Endothelial cell of umbilical vein (primary cell): ENCODE data around the gene PTTG1IP2. TPM values are rescaled to one million over a fixed set of nuclear protein-coding genes. Genes with fewer than 3 reads are reported as not detected.

Experiments
- Bru-seq: library from RNA; stranded (reverse); fragments of 400-500 nt; gene quantifications from one replicate; lab custom pipeline; 2021; lab: Mats Ljungman, UMichigan
- BruChase-seq, 2 experiments: library from RNA; stranded (reverse); fragments of 400-500 nt; gene quantifications; one replicate each; lab custom pipeline; 2021; lab: Mats Ljungman, UMichigan
- BruUV-seq: library from RNA; stranded (reverse); fragments of 400-500 nt; replicated peaks from 2 replicates; lab custom pipeline; 2021; lab: Mats Ljungman, UMichigan
- CTCF ChIA-PET: fragments of 300-600, 350-600 bp; sonication (Branson Sonifier 250); formaldehyde crosslinking; loops from one replicate; lab custom pipeline; 2021; ENCODE audit warnings: antibody characterized with exemption, inconsistent platforms; lab: Charles Lee
- POLR2A ChIA-PET: fragments of 300-600, 350-600 bp; sonication (Branson Sonifier 250); formaldehyde crosslinking; loops from one replicate; lab custom pipeline; 2021; ENCODE audit warnings: antibody characterized with exemption, inconsistent platforms; lab: Charles Lee
- DNase-seq: peaks from one replicate; pipeline ENCODE4 v3.0.0-alpha.2; 2011; ENCODE audit warnings: low read depth, low spot score
- FAIRE-seq: peaks from 2 replicates; lab custom pipeline; 2011; peaks lifted over from hg19 to GRCh38; lab: Jason Lieb, UNC
- H2AFZ ChIP-seq: 2 replicates; pipeline ENCODE4 v1.6.0; 2012; ENCODE audit warnings: low read depth, low read length, control low read depth, inconsistent platforms
- H3K27ac ChIP-seq: 2 replicates; pipeline ENCODE4 v1.5.1; 2011; ENCODE audit warnings: low read depth, mild to moderate bottlenecking, control low read depth, low read length, moderate library complexity; ENCODE audit not compliant: insufficient read depth
- H3K27me3 ChIP-seq, 2 experiments: 2 replicates each; pipeline versions ENCODE4 v1.6.0 to v1.6.1; 2011; ENCODE audit warnings: low read length in 2 of 2, mixed read lengths in 1 of 2; ENCODE audit not compliant: control insufficient read depth in 2 of 2, insufficient read depth in 2 of 2
- H3K36me3 ChIP-seq, 2 experiments: 2 replicates in 1 of 2; 3 replicates in 1 of 2; pipeline ENCODE4 v1.5.1; 2011; ENCODE audit warnings: low read length in 2 of 2, mild to moderate bottlenecking in 1 of 2, moderate library complexity in 1 of 2; ENCODE audit not compliant: control insufficient read depth in 2 of 2, insufficient read depth in 2 of 2; ENCODE audit errors: extremely low read depth in 1 of 2
- H3K4me1 ChIP-seq: 3 replicates; pipeline ENCODE4 v1.5.1; 2011; ENCODE audit warnings: mild to moderate bottlenecking, low read length; ENCODE audit not compliant: control insufficient read depth, insufficient read depth; ENCODE audit errors: extremely low read depth
- H3K4me2 ChIP-seq: 2 replicates; pipeline ENCODE4 v1.6.1; 2011; ENCODE audit warnings: low read length, control low read depth, mixed read lengths; ENCODE audit not compliant: insufficient read depth
- H3K4me3 ChIP-seq, 3 experiments: fragments of 200-600 bp in 1 of 3; sonication (generic), shearing (Covaris generic) in 1 of 3; replicated peaks in 1 of 3; 2 replicates each; pipeline ENCODE4 v1.5.1; 2011 to 2016; ENCODE audit warnings: control low read depth in 3 of 3, low read length in 3 of 3, mild to moderate bottlenecking in 2 of 3, inconsistent platforms in 1 of 3, low read depth in 1 of 3, moderate library complexity in 1 of 3; ENCODE audit not compliant: insufficient read depth in 1 of 3
- H3K79me2 ChIP-seq: 2 replicates; pipeline ENCODE4 v1.6.0; 2012; ENCODE audit warnings: low read length, inconsistent platforms; ENCODE audit not compliant: control insufficient read depth, insufficient read depth
- H3K9ac ChIP-seq: replicated peaks from 2 replicates; pipeline ENCODE3; 2011; ENCODE audit warnings: low read length, control low read depth; ENCODE audit not compliant: insufficient read depth; ENCODE audit errors: extremely low read depth
- H3K9me1 ChIP-seq: replicated peaks from 3 replicates; pipeline ENCODE4 v1.6.0; 2011; ENCODE audit warnings: mild to moderate bottlenecking, low read length; ENCODE audit not compliant: control insufficient read depth, insufficient read depth; ENCODE audit errors: extremely low read depth
- H3K9me3 ChIP-seq: replicated peaks from 2 replicates; pipeline ENCODE4 v1.5.1; 2012; ENCODE audit warnings: low read length, inconsistent platforms; ENCODE audit not compliant: control insufficient read depth, insufficient read depth
- H4K20me1 ChIP-seq: replicated peaks from 2 replicates; pipeline ENCODE3; 2011; ENCODE audit warnings: mild to moderate bottlenecking, low read length; ENCODE audit not compliant: control insufficient read depth, insufficient read depth; ENCODE audit errors: extremely low read depth
- CTCF ChIP-seq, 2 donors: IDR thresholded peaks; 1 replicate in 1 of 2; 2 replicates in 1 of 2; pipeline ENCODE4 v1.5.1; 2011; ENCODE audit warnings: low read length in 2 of 2, mild to moderate bottlenecking in 2 of 2, moderate library complexity in 2 of 2, control low read depth in 1 of 2, inconsistent platforms in 1 of 2, low read depth in 1 of 2; ENCODE audit not compliant: insufficient read depth in 1 of 2; ENCODE audit errors: extremely low read depth in 1 of 2
- EZH2 ChIP-seq: IDR thresholded peaks from 2 replicates; pipeline ENCODE4 v1.6.1; 2012; ENCODE audit warnings: borderline replicate concordance, low read depth, mild to moderate bottlenecking, moderate library complexity, low read length, inconsistent platforms; ENCODE audit not compliant: severe bottlenecking
- FOS ChIP-seq: IDR thresholded peaks from 2 replicates; pipeline ENCODE4 v1.6.1; 2011; ENCODE audit warnings: mild to moderate bottlenecking, low read length, moderate library complexity, borderline replicate concordance; ENCODE audit not compliant: insufficient read depth
- GATA2 ChIP-seq: IDR thresholded peaks from 2 replicates; pipeline ENCODE4 v1.7.0; 2011; ENCODE audit warnings: low read depth, mild to moderate bottlenecking, moderate library complexity, mixed read lengths, low read length; ENCODE audit not compliant: insufficient read length, insufficient read depth
- JUN ChIP-seq: IDR thresholded peaks from 2 replicates; pipeline ENCODE4 v1.6.1; 2011; ENCODE audit warnings: borderline replicate concordance, low read depth; ENCODE audit not compliant: insufficient read length, insufficient read depth
- MYC ChIP-seq: IDR thresholded peaks from one replicate; pipeline ENCODE4 v1.6.1; 2011; ENCODE audit warnings: mild to moderate bottlenecking, low read depth, low read length
- POLR2A ChIP-seq: IDR thresholded peaks from 2 replicates; pipeline ENCODE4 v1.6.1; 2012; ENCODE audit warnings: low read depth, mild to moderate bottlenecking, control low read depth, low read length
- POLR2AphosphoS5 ChIP-seq: IDR thresholded peaks from 2 replicates; pipeline ENCODE4 v1.6.1; 2012; ENCODE audit warnings: low read depth, mild to moderate bottlenecking, control low read depth, low read length, moderate library complexity; ENCODE audit not compliant: insufficient read depth
- dilution Hi-C: fragments of 300-500 bp; cut with MboI; formaldehyde crosslinking; loops from one replicate; pipeline ENCODE4 v1.15.0; 2019; ENCODE audit warnings: low sequenced_read_pairs; ENCODE audit not compliant: extremely low pct_ligation_motif_present
- intact Hi-C: fragments of 100-400 bp; cut with micrococcal nuclease; formaldehyde crosslinking; loops from one replicate; pipeline ENCODE4 v1.10.0; 2022
- long read RNA-seq: library from polyadenylated mRNA; stranded (forward); transcript quantifications from one replicate; pipeline ENCODE4 v2.0.0, GENCODE V29; 2021
- polyA minus RNA-seq, 3 experiments: library from RNA; depleted of rRNA, polyadenylated mRNA; stranded (reverse); fragments of >200 nt; gene quantifications; 1 replicate in 1 of 3; 2 replicates in 2 of 3; pipeline ENCODE4 v1.2.3, GENCODE V29; 2011
- polyA plus RNA-seq, 4 experiments: library from polyadenylated mRNA; depleted of rRNA in 3 of 4; stranded (reverse) in 3 of 4; unstranded in 1 of 4; fragments of >200 nt; gene quantifications; 2 replicates each; pipeline versions ENCODE4 v1.2.1 to v1.2.3, GENCODE V29; 2011 to 2012; ENCODE audit warnings: missing spikeins in 1 of 4
- total RNA-seq: library from RNA; stranded (reverse); gene quantifications from 2 replicates; pipeline ENCODE4 v1.2.3, GENCODE V29; 2021
- TF ChIP-seq, protein P1 (sequence below): IDR thresholded peaks from 2 replicates; pipeline ENCODE4 v1.6.1; 2011; ENCODE audit not compliant: insufficient read depth, insufficient read length

Gene PTTG1IP2
- not detected in 2 replicates for total RNA-seq
- polyA plus RNA-seq: not detected in 2 replicates
- not detected in 2 replicates for polyA plus RNA-seq (2011; cell fraction: cytosol; rRNA removed)
- not detected in 2 replicates for polyA plus RNA-seq (2011; cell fraction: nucleus; rRNA removed)
- not detected in 2 replicates for polyA plus RNA-seq (2012)
- polyA minus RNA-seq: not detected in 2 replicates
- not detected for polyA minus RNA-seq (2011; cell fraction: cytosol; rRNA and poly(A)+ RNA removed)
- not detected in 2 replicates for polyA minus RNA-seq (2011; cell fraction: nucleus; rRNA and poly(A)+ RNA removed)
- not detected for Bru-seq, nascent RNA
- not detected for BruChase-seq, experiment 1, labeled RNA remaining after a 6-hour chase
- BruChase-seq, experiment 2, labeled RNA remaining after a 2-hour chase: percentile 35 among the genes with signal in this experiment
- long read RNA-seq: 0 reads

DNA sequence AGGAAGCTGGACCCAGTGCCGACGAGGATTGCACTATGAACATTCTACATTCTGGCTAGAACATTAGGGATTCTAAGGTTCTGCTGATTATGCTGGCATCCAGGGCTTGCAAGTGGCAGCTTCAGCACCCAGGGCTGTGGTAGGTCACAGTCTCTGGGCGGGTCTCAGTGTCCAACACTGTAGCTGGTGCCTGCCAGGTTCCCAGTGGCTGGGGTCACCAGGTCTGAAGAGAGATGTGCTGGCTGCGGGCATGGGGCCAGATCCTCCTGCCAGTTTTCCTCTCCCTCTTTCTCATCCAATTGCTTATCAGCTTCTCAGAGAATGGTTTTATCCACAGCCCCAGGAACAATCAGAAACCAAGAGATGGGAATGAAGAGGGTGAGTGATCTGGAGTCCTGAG is at the start of gene PTTG1IP2:
PTTG1IP2 (plus strand) TSS at position 86 of the 400 bp plus-strand sequence; CDS start at position 234, 148 bp downstream.
- no peaks in the 10 kb centered on the region for H3K36me3 ChIP-seq
- peaks cover 0 to 2% of the 10 kb centered on the region in 2 experiments for H3K27me3 ChIP-seq
- dilution Hi-C loops: no loop called here
- H2AFZ ChIP-seq: no peak within 1 kb of the TSS
- TF ChIP-seq POLR2A (no peak), EZH2 (no peak), JUN (no peak), GATA2 (no peak)
- TF ChIP-seq, protein P1, sequence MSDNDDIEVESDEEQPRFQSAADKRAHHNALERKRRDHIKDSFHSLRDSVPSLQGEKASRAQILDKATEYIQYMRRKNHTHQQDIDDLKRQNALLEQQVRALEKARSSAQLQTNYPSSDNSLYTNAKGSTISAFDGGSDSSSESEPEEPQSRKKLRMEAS: no peak
- no peaks in the 10 kb centered on the region for H3K79me2 ChIP-seq
- intact Hi-C loops: no loop called here
- peaks cover 7% of the 10 kb centered on the region for H3K4me1 ChIP-seq
- CTCF ChIA-PET: no interaction called here
- H3K4me2 ChIP-seq: no peak within 1 kb of the TSS
- BruUV-seq: no TSS peak
- no peaks in the 10 kb centered on the region for H3K9me3 ChIP-seq
- H3K9me1 ChIP-seq: no peaks in the 10 kb centered on the region
- POLR2A ChIA-PET: no interaction called here
- H4K20me1 ChIP-seq: no peaks in the 10 kb centered on the region
- DNase-seq: no peak
- no peak within 1 kb of the TSS for H3K4me3 ChIP-seq
- FAIRE-seq: no peak
- no peak within 1 kb of the TSS for H3K9ac ChIP-seq
- H3K27ac ChIP-seq: no peak within 1 kb of the TSS

GRCh38 chr7:90421651-90422050 is 47.8 kb upstream of the PTTG1IP2 start:
- FAIRE-seq: no peak
- Histone ChIP-seq H3K27me3 (peaks cover 3 to 5% of the 10 kb centered on the region in 2 experiments), H3K9me3 (no peaks in the 10 kb centered on the region), H3K4me3 (no peak overlapping the region), H2AFZ (no peak overlapping the region), H3K79me2 (no peaks in the 10 kb centered on the region), H3K4me1 (peaks cover 4% of the 10 kb centered on the region), H3K27ac (no peak overlapping the region), H3K36me3 (no peaks in the 10 kb centered on the region), H4K20me1 (no peaks in the 10 kb centered on the region), H3K9me1 (no peaks in the 10 kb centered on the region), H3K4me2 (no peak overlapping the region), H3K9ac (no peak overlapping the region)
- POLR2A ChIA-PET: no interaction called here
- intact Hi-C loops (no loop called here), dilution Hi-C loops (no loop called here)
- no TSS peak for BruUV-seq
- TF ChIP-seq, protein P1: no peak
- TF ChIP-seq EZH2: no peak
- TF ChIP-seq POLR2AphosphoS5: no peak
- TF ChIP-seq POLR2A: no peak
- TF ChIP-seq CTCF (IDR thresholded peaks at IDR 0.05; ENCODE audit: extremely low read depth in 1 of 2, insufficient read depth in 1 of 2, low read depth in 1 of 2, low read length in 2 of 2): no peak
- TF ChIP-seq GATA2: no peak
- TF ChIP-seq JUN: no peak
- no peak for TF ChIP-seq FOS
- TF ChIP-seq MYC: no peak
- CTCF ChIA-PET: interaction anchor here (1.2 to 3.4 kb wide), 4 partner anchors 34 to 268 kb away, joined by 3 to 29 read pairs (median 8); partner anchors contain the start of gene STEAP1
- no peak for DNase-seq
